H1 (cell line): ENCODE results near the gene FAM81A. TPM values are rescaled to one million over a fixed set of nuclear protein-coding genes. Genes with fewer than 3 reads are reported as not detected.

ENCODE experiments used
- CTCF ChIA-PET: fragments of 300-600 bp; sonication (Branson Sonifier 250); formaldehyde crosslinking; loops from one replicate; lab custom pipeline; 2021; ENCODE audit not compliant: partially characterized antibody; lab: Charles Lee
- POLR2A ChIA-PET: fragments of 300-600 bp; sonication (Branson Sonifier 250); formaldehyde crosslinking; loops from one replicate; lab custom pipeline; 2021; ENCODE audit warnings: inconsistent platforms; ENCODE audit not compliant: partially characterized antibody; lab: Charles Lee
- DNase-seq, 2 experiments: peaks; one replicate each; pipeline versions ENCODE4 v3.0.0 to v3.0.0-alpha.2; 2010 to 2022; ENCODE audit warnings: low spot score in 2 of 2, low read depth in 1 of 2, mixed read lengths in 1 of 2
- FAIRE-seq: peaks from 2 replicates; lab custom pipeline; 2011; peaks lifted over from hg19 to GRCh38; lab: Jason Lieb, UNC
- H2AFZ ChIP-seq: 2 replicates; pipeline ENCODE4 v1.8.1; 2012; ENCODE audit warnings: low read length, inconsistent platforms
- H2AK5ac ChIP-seq: 2 replicates; pipeline ENCODE4 v1.6.1; 2013; ENCODE audit warnings: low read depth, low read length
- H2BK120ac ChIP-seq: replicated peaks from 2 replicates; pipeline ENCODE3; 2013; ENCODE audit warnings: low read depth, low read length, inconsistent platforms
- H2BK12ac ChIP-seq: 2 replicates; pipeline ENCODE4 v1.6.1; 2013; ENCODE audit warnings: low read depth, low read length
- H2BK15ac ChIP-seq: 2 replicates; pipeline ENCODE4 v1.6.1; 2013; ENCODE audit warnings: low read length
- H2BK20ac ChIP-seq: 2 replicates; pipeline ENCODE4 v1.6.1; 2013; ENCODE audit warnings: low read length
- H2BK5ac ChIP-seq: 2 replicates; pipeline ENCODE4 v1.6.1; 2013; ENCODE audit warnings: low read depth, low read length
- H3K14ac ChIP-seq: 2 replicates; pipeline ENCODE4 v1.6.1; 2013; ENCODE audit warnings: inconsistent platforms; ENCODE audit not compliant: insufficient read length
- H3K18ac ChIP-seq: 2 replicates; pipeline ENCODE4 v1.6.1; 2013; ENCODE audit warnings: low read length; ENCODE audit errors: extremely low read depth
- H3K23ac ChIP-seq: 2 replicates; pipeline ENCODE4 v1.6.1; 2013; ENCODE audit warnings: inconsistent platforms; ENCODE audit not compliant: insufficient read length
- H3K23me2 ChIP-seq: 2 replicates; pipeline ENCODE4 v1.6.1; 2013; ENCODE audit warnings: low read depth, low read length
- H3K27ac ChIP-seq: 2 replicates; pipeline ENCODE4 v1.6.1; 2011; ENCODE audit warnings: low read depth, low read length, inconsistent platforms
- H3K27me3 ChIP-seq, 4 experiments: replicated peaks in 1 of 4; 1 replicate in 1 of 4; 2 replicates in 3 of 4; pipeline versions ENCODE4 v1.6.1 to v1.8.1; 2011 to 2013; ENCODE audit warnings: low read length in 3 of 4, mild to moderate bottlenecking in 3 of 4, inconsistent platforms in 2 of 4, mixed read lengths in 2 of 4, moderate library complexity in 1 of 4; ENCODE audit not compliant: control insufficient read depth in 3 of 4, insufficient read depth in 3 of 4; ENCODE audit errors: extremely low read depth in 1 of 4
- H3K36me3 ChIP-seq, 4 experiments: 2 replicates each; pipeline versions ENCODE4 v1.6.1 to v1.8.1; 2011 to 2013; ENCODE audit warnings: mild to moderate bottlenecking in 4 of 4, low read length in 3 of 4, moderate library complexity in 2 of 4, control low read depth in 1 of 4, inconsistent platforms in 1 of 4; ENCODE audit not compliant: insufficient read depth in 4 of 4, control insufficient read depth in 2 of 4
- H3K4ac ChIP-seq: replicated peaks from 2 replicates; pipeline ENCODE3; 2013; ENCODE audit warnings: low read length, low read depth, mixed read lengths, inconsistent platforms; ENCODE audit not compliant: insufficient read length
- H3K4me1 ChIP-seq, 4 experiments: replicated peaks in 1 of 4; 1 replicate in 1 of 4; 2 replicates in 3 of 4; pipeline versions ENCODE4 v1.6.1 to v1.8.1; 2011 to 2013; ENCODE audit warnings: low read length in 3 of 4, inconsistent platforms in 2 of 4, mixed read lengths in 1 of 4; ENCODE audit not compliant: insufficient read depth in 4 of 4, control insufficient read depth in 3 of 4
- H3K4me2 ChIP-seq, 2 experiments: 2 replicates each; pipeline versions ENCODE4 v1.6.1 to v1.8.1; 2011 to 2013; ENCODE audit warnings: low read depth in 2 of 2, low read length in 2 of 2, control low read depth in 1 of 2, inconsistent platforms in 1 of 2, mild to moderate bottlenecking in 1 of 2; ENCODE audit not compliant: insufficient read depth in 1 of 2
- H3K4me3 ChIP-seq, 4 experiments: fragments of 200-600, 300-600 bp in 1 of 4; sonication (generic), shearing (Covaris generic), sonication (Bioruptor Twin) in 1 of 4; 2 replicates each; pipeline versions ENCODE4 v1.5.1 to v1.8.1; 2011 to 2016; ENCODE audit warnings: low read length in 4 of 4, low read depth in 3 of 4, control low read depth in 2 of 4, inconsistent platforms in 2 of 4, mild to moderate bottlenecking in 2 of 4, mixed read lengths in 1 of 4, moderate library complexity in 1 of 4; ENCODE audit not compliant: insufficient read depth in 2 of 4; ENCODE audit errors: extremely low read depth in 1 of 4
- H3K56ac ChIP-seq: replicated peaks from 2 replicates; pipeline ENCODE3; 2013; ENCODE audit warnings: low read depth, mild to moderate bottlenecking, mixed read lengths, low read length, inconsistent platforms; ENCODE audit not compliant: insufficient read length
- H3K79me1 ChIP-seq: 2 replicates; pipeline ENCODE4 v1.6.1; 2013; ENCODE audit warnings: low read depth, low read length, control low read depth
- H3K79me2 ChIP-seq, 2 experiments: 2 replicates each; pipeline versions ENCODE4 v1.6.1 to v1.8.1; 2012 to 2013; ENCODE audit warnings: low read length in 2 of 2, mild to moderate bottlenecking in 2 of 2, inconsistent platforms in 1 of 2; ENCODE audit not compliant: insufficient read depth in 2 of 2, control insufficient read depth in 1 of 2
- H3K9ac ChIP-seq, 4 experiments: replicated peaks in 1 of 4; 1 replicate in 1 of 4; 2 replicates in 3 of 4; pipeline versions ENCODE4 v1.6.1 to v1.8.1; 2011 to 2013; ENCODE audit warnings: low read depth in 3 of 4, low read length in 3 of 4, control low read depth in 2 of 4, mild to moderate bottlenecking in 2 of 4, moderate library complexity in 2 of 4, inconsistent platforms in 1 of 4; ENCODE audit errors: extremely low read depth in 1 of 4
- H3K9me3 ChIP-seq, 2 experiments: 2 replicates each; pipeline versions ENCODE4 v1.6.1 to v1.8.1; 2012 to 2013; ENCODE audit warnings: mild to moderate bottlenecking in 2 of 2, moderate library complexity in 2 of 2, control low read depth in 1 of 2, inconsistent platforms in 1 of 2, low read depth in 1 of 2, low read length in 1 of 2, mixed read lengths in 1 of 2; ENCODE audit not compliant: insufficient read depth in 2 of 2
- H4K20me1 ChIP-seq, 2 experiments: replicated peaks in 1 of 2; 2 replicates each; pipeline versions ENCODE3 to v1.8.1; 2011 to 2013; ENCODE audit warnings: inconsistent platforms in 2 of 2, low read length in 2 of 2, mild to moderate bottlenecking in 1 of 2; ENCODE audit not compliant: insufficient read depth in 2 of 2, control insufficient read depth in 1 of 2
- H4K5ac ChIP-seq: 2 replicates; pipeline ENCODE4 v1.6.1; 2013; ENCODE audit warnings: low read length, low read depth, mixed read lengths, inconsistent platforms; ENCODE audit not compliant: insufficient read length
- H4K8ac ChIP-seq: 2 replicates; pipeline ENCODE4 v1.8.0; 2013; ENCODE audit warnings: mild to moderate bottlenecking, moderate library complexity, low read length, inconsistent platforms; ENCODE audit not compliant: insufficient read depth; ENCODE audit errors: extremely low read depth
- H4K91ac ChIP-seq: replicated peaks from 2 replicates; pipeline ENCODE3; 2013; ENCODE audit warnings: low read length, mixed read lengths, inconsistent platforms; ENCODE audit not compliant: insufficient read length
- CTBP2 ChIP-seq: IDR thresholded peaks from 2 replicates; pipeline ENCODE4 v1.7.0; 2011; ENCODE audit warnings: borderline replicate concordance, mild to moderate bottlenecking, moderate library complexity, mixed read lengths, low read length; ENCODE audit not compliant: insufficient read depth, insufficient read length
- KDM4A ChIP-seq: IDR thresholded peaks from one replicate; pipeline ENCODE4 v1.7.1; 2012; ENCODE audit warnings: low read depth, mild to moderate bottlenecking, moderate library complexity, low read length, inconsistent platforms; ENCODE audit not compliant: severe bottlenecking
- KDM5A ChIP-seq: fragments of 200-600 bp; IDR thresholded peaks from 2 replicates; pipeline ENCODE4 v1.7.1; 2012; ENCODE audit warnings: mild to moderate bottlenecking, low read length, inconsistent platforms, mixed read lengths
- MAFK ChIP-seq: IDR thresholded peaks from 2 replicates; pipeline ENCODE4 v1.6.1; 2012; ENCODE audit warnings: low read depth, mild to moderate bottlenecking, improper control_type of control experiment, low read length
- POU5F1 ChIP-seq: IDR thresholded peaks from 2 replicates; pipeline ENCODE4 v1.6.1; 2011; ENCODE audit warnings: low read depth, mild to moderate bottlenecking, low read length, moderate library complexity
- SIN3A ChIP-seq, 2 experiments: IDR thresholded peaks in 1 of 2; conservative IDR thresholded peaks in 1 of 2; 2 replicates each; pipeline ENCODE4 v1.6.1; 2011 to 2012; ENCODE audit warnings: low read length in 2 of 2, improper control_type of control experiment in 1 of 2, low read depth in 1 of 2, mild to moderate bottlenecking in 1 of 2
- SP4 ChIP-seq: IDR thresholded peaks from 2 replicates; pipeline ENCODE4 v1.6.1; 2012; ENCODE audit warnings: low read length, inconsistent platforms
- TAF1 ChIP-seq: IDR thresholded peaks from 2 replicates; pipeline ENCODE4 v1.6.1; 2011; ENCODE audit warnings: mild to moderate bottlenecking, low read depth, low read length
- YY1 ChIP-seq: IDR thresholded peaks from 2 replicates; pipeline ENCODE4 v1.6.1; 2011; ENCODE audit warnings: low read depth, mild to moderate bottlenecking, low read length
- WGBS, 2 experiments: shearing (Covaris generic) in 1 of 2; methylation state at CpG; one replicate each; pipeline versions ENCODE4 v1.1.6 to v1.1.7; 2013 to 2015; ENCODE audit warnings: low lambda C conversion rate in 2 of 2, mixed read lengths in 2 of 2, inconsistent platforms in 1 of 2, low coverage in 1 of 2, missing lambda C conversion rate in 1 of 2; ENCODE audit not compliant: insufficient replicate concordance in 2 of 2, insufficient coverage in 1 of 2, insufficient read length in 1 of 2; ENCODE audit errors: extremely low coverage in 1 of 2, missing lambda C conversion rate in 1 of 2; 5-methylcytosine and 5-hydroxymethylcytosine counted together
- polyA plus RNA-seq, 7 experiments: library from polyadenylated mRNA; depleted of rRNA in 3 of 7; stranded (reverse) in 5 of 7; unstranded in 2 of 7; fragments of >200 nt in 5 of 7; fragments of 200-250 nt in 2 of 7; gene quantifications; 1 replicate in 5 of 7; 2 replicates in 1 of 7; 4 replicates in 1 of 7; pipeline versions ENCODE4 v1.2.1 to v1.2.3, GENCODE V29; 2011 to 2013; ENCODE audit warnings: missing spikeins in 2 of 7, mixed read lengths in 2 of 7
- total RNA-seq: library from RNA; stranded (reverse); fragmentation: NEBNext Ultra II Directional; extraction: Animal tissue kit (Norgen Biotek cat#: 25700); gene quantifications from 2 replicates; pipeline ENCODE4 v1.2.1, GENCODE V29; 2021

Gene FAM81A
- total and polyA plus RNA-seq, 2 of the 8 experiments (the other 6 are each of a cell fraction or from before 2014, with no cell fraction given), result 0.56 to 3.0 TPM

DNA sequence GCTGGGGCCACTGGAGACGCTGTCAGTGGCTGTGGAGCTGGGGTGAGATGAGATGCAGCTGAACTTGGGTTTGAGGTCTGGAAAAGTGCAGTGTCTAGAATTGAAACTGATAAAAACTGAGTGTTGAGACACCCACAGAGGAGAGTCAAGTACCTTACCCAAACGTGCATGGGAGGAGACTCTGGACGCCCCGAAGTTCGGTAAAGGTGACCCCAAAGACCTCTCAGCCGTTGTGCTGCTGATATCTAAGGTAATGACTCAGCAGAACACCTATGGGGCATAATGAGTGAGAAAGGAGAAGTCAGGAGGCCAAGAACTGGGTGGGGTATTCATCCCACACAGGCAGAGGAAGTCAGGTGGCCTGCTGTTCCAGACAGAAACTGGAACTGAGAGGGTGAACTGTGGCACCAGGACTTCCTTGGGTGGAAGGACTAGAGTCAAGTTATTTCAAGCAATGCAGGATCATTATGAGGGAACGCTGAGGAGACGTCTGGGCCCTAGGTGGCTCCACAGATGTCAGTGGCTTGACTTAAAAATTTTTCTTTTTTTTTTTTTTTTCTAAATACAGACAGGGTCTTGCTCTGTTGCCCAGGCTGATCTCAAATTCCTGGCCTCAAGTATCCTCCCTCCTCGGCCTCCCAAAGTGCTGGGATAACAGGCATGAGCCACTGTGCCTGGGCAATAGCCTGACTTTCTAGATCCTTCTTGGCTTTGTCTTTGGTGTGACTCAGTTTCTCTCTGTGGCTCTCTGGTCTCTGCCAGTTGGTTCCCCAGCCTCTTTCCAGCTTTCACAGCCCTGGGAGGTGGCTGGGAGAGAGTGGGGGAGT is 105.9 kb downstream of the FAM81A start:
- no peak for FAIRE-seq
- H4K20me1 ChIP-seq, result no peaks in the 10 kb centered on the region
- peaks cover 0 to 6% of the 10 kb centered on the region in 2 experiments; a peak in 3 of 4 replicates for H3K9me3 ChIP-seq
- CTCF ChIA-PET, result interaction anchor here (0.6 to 3.7 kb wide), 6 partner anchors 8 to 89 kb away, joined by 3 to 27 read pairs (median 3); no protein-coding TSS in a partner anchor
- no peak overlapping the region for H3K4me3 ChIP-seq
- H2BK120ac ChIP-seq, result no peak overlapping the region
- H3K79me1 ChIP-seq, result no peaks in the 10 kb centered on the region
- 0 out of 2 replicates have a peak, but pooled peaks cover under 1% of the 10 kb centered on the region for H3K23me2 ChIP-seq
- no peak overlapping the region for H3K4ac ChIP-seq
- H3K4me1 ChIP-seq, result peaks cover 0 to 5% (median 1%) of the 10 kb centered on the region in 4 experiments; a peak in 2 of 7 replicates
- H3K56ac ChIP-seq, result no peak overlapping the region
- no peaks in the 10 kb centered on the region for H3K79me2 ChIP-seq
- no peak for TF ChIP-seq TAF1
- TF ChIP-seq KDM4A, result no peak
- TF ChIP-seq MAFK, result 0 out of 2 replicates have a peak, but pooled peaks have one; percentile 13
- TF ChIP-seq CTBP2, result no peak
- no peak for TF ChIP-seq SIN3A (conservative IDR thresholded peaks at IDR 0.05 in 1 of 2, IDR thresholded peaks at IDR 0.05 in 1 of 2; ENCODE audit: low read depth in 1 of 2, low read length in 2 of 2)
- no peak for TF ChIP-seq KDM5A
- no peak for TF ChIP-seq YY1
- no peak for TF ChIP-seq SP4
- TF ChIP-seq POU5F1, result no peak
- no peak overlapping the region for H3K27ac ChIP-seq
- peaks cover 0 to 30% (median 18%) of the 10 kb centered on the region in 4 experiments; a peak in 5 of 7 replicates for H3K27me3 ChIP-seq
- H2BK5ac ChIP-seq, result no peak overlapping the region
- POLR2A ChIA-PET, result interaction anchor here (0.5 to 1.0 kb wide), 2 partner anchors 68 to 173 kb away, joined by 3 to 4 read pairs; no protein-coding TSS in a partner anchor
- no peak overlapping the region for H3K9ac ChIP-seq
- no peak overlapping the region for H2AK5ac ChIP-seq
- H2AFZ ChIP-seq, result no peak overlapping the region
- H3K36me3 ChIP-seq, result no peaks in the 10 kb centered on the region
- no peak overlapping the region for H3K14ac ChIP-seq
- no peak overlapping the region for H4K5ac ChIP-seq
- DNase-seq, result no peak
- no peak overlapping the region for H2BK15ac ChIP-seq
- H2BK20ac ChIP-seq, result no peak overlapping the region
- no peak overlapping the region for H3K4me2 ChIP-seq
- WGBS, 2 experiments, result 96% methylated on average over 9 of the region's 9 CpGs; no CpG with 5 or more reads in 1 of the 2 experiments
- H3K23ac ChIP-seq, result no peak overlapping the region
- H2BK12ac ChIP-seq, result no peak overlapping the region
- H4K91ac ChIP-seq, result no peak overlapping the region
- peak overlapping the region; percentile 38; the same call in 1 of the 2 replicates for H3K18ac ChIP-seq
- no peak overlapping the region for H4K8ac ChIP-seq
